Fibroblast of mammary gland (primary cell): ENCODE data around the gene SLC34A1.

Experiments used
- DNase-seq: peaks from one replicate; pipeline ENCODE4 v3.0.0-alpha.2; 2010; ENCODE audit warnings: low read depth
- H3K4me3 ChIP-seq: 2 replicates; pipeline ENCODE4 v1.5.1; 2011; ENCODE audit warnings: low read depth, mild to moderate bottlenecking, low read length, moderate library complexity; ENCODE audit not compliant: control insufficient read depth
- TF ChIP-seq, protein P1 (sequence below): conservative IDR thresholded peaks from 2 replicates; pipeline ENCODE4 v1.5.1; 2011; ENCODE audit warnings: low read depth, low read length, inconsistent platforms; ENCODE audit not compliant: control insufficient read depth, insufficient read depth

The SLC34A1 gene, protein sequence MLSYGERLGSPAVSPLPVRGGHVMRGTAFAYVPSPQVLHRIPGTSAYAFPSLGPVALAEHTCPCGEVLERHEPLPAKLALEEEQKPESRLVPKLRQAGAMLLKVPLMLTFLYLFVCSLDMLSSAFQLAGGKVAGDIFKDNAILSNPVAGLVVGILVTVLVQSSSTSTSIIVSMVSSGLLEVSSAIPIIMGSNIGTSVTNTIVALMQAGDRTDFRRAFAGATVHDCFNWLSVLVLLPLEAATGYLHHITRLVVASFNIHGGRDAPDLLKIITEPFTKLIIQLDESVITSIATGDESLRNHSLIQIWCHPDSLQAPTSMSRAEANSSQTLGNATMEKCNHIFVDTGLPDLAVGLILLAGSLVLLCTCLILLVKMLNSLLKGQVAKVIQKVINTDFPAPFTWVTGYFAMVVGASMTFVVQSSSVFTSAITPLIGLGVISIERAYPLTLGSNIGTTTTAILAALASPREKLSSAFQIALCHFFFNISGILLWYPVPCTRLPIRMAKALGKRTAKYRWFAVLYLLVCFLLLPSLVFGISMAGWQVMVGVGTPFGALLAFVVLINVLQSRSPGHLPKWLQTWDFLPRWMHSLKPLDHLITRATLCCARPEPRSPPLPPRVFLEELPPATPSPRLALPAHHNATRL

DNA sequence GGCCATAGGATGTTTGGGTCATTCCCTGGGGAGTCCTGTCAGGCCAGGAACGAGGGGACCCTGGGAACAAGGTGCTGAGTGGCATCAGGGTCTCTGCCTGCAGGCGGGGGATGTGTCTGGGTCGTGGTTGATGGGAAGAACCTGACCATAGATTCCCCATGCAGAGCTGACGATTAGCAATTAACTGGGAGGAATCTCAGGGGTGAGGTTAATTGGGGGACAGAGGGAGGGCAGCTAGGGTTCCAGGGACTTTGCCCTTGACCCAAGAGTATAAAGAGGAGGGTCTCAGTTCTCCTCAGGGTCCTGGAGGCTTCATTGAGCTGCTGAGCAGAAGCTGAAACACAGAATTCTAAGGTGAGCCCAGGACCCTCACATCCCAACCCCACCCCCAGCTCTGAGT is at the start of gene SLC34A1:
SLC34A1 (plus strand) TSS at position 301 of the 400 bp plus-strand sequence. CDS start 1,308 bp downstream, outside the sequence.
- TF ChIP-seq, protein P1, sequence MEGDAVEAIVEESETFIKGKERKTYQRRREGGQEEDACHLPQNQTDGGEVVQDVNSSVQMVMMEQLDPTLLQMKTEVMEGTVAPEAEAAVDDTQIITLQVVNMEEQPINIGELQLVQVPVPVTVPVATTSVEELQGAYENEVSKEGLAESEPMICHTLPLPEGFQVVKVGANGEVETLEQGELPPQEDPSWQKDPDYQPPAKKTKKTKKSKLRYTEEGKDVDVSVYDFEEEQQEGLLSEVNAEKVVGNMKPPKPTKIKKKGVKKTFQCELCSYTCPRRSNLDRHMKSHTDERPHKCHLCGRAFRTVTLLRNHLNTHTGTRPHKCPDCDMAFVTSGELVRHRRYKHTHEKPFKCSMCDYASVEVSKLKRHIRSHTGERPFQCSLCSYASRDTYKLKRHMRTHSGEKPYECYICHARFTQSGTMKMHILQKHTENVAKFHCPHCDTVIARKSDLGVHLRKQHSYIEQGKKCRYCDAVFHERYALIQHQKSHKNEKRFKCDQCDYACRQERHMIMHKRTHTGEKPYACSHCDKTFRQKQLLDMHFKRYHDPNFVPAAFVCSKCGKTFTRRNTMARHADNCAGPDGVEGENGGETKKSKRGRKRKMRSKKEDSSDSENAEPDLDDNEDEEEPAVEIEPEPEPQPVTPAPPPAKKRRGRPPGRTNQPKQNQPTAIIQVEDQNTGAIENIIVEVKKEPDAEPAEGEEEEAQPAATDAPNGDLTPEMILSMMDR = no peak
- DNase-seq = no peak

DNA sequence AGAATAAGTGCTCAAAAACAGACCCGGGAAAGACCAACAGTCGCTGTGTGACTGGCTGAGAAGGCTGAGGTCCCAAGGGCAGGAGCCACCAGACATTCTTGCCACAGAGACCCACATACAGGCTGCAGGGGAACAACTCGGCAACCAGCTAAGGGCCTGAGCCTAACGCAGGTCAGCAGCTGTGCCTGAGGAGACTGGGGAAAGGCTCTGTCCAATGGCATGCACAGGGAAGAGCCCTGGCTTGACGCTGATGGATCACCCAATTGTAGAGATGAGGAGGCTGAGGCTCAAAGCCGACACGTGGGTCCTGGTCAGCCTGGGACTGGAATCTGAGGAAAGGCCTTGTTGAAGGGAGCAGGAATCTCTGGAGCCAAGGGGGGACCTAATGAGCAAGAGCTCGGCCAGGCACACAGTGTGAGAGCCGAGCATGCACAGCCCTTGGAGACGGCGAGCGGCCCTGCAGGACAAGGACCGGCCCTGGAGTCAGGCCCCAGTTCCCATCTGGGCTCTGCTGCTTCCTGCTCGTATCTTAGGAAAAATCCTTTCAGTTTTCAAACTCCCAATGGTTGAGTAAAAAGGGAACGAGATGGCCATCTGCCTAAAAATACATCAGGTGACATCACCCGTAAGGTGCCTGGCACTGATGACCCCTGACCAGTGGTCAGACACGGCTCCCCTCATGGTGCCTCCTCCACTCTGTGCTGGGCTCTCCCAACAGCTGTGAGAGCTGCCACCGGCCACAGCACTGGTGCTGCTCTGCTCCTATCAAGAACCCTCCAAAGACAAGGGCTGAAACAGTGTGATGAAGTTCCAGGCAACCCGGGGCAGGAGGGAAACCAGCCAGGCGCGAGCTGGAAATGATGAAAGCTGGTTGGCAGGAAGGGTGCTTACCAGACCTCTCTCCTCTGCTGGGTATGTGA is 49.2 kb upstream of the SLC34A1 start:
- no peak overlapping the region for H3K4me3 ChIP-seq
- TF ChIP-seq, protein P1 = no peak
- no peak for DNase-seq

More for the DNA sequence above, at the start of gene SLC34A1:
- no peak within 1 kb of the TSS for H3K4me3 ChIP-seq

DNA sequence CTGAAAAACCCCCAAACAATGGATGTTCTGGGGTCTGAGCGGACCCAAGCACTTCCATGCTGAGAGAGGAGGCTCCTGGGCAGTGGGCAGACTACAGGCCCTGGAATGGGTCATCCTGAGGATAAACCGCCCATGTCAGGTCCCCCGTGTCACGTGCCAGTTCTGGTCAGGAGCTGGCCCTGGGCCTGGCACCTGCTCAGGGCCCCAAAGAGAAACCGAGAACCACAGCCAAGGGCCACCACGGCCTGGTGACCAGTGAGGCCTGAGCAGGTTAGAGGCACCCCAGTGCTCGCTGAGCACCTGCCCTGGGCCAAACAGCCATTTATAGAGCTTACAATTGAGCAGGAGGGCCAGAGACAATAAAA is 48.6 kb upstream of the SLC34A1 start:
- no peak for DNase-seq
- H3K4me3 ChIP-seq = no peak overlapping the region
- TF ChIP-seq, protein P1 = no peak

DNA sequence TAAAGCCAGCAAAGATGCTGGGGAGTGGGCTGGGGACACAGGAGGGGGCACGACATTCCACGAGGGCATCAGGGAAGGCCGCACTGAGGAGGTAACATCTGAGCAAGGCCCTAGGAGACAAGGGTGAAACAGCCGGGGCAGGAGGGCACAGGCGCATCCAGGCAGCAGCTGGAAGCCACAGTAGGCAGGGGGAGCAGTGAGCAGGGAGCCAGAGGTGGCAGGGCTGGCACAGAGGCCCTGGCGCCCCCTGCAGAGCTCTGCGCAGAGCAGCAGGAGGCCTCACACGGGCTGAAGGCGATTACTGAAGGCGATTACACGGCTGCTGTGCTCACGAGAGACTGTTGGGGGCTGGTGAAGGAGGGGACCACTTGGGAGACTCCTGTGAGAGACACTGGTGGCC is 48.1 kb upstream of the SLC34A1 start:
- peak; percentile 25 for DNase-seq
- H3K4me3 ChIP-seq = no peak overlapping the region
- TF ChIP-seq, protein P1 = peak; percentile 20

DNA sequence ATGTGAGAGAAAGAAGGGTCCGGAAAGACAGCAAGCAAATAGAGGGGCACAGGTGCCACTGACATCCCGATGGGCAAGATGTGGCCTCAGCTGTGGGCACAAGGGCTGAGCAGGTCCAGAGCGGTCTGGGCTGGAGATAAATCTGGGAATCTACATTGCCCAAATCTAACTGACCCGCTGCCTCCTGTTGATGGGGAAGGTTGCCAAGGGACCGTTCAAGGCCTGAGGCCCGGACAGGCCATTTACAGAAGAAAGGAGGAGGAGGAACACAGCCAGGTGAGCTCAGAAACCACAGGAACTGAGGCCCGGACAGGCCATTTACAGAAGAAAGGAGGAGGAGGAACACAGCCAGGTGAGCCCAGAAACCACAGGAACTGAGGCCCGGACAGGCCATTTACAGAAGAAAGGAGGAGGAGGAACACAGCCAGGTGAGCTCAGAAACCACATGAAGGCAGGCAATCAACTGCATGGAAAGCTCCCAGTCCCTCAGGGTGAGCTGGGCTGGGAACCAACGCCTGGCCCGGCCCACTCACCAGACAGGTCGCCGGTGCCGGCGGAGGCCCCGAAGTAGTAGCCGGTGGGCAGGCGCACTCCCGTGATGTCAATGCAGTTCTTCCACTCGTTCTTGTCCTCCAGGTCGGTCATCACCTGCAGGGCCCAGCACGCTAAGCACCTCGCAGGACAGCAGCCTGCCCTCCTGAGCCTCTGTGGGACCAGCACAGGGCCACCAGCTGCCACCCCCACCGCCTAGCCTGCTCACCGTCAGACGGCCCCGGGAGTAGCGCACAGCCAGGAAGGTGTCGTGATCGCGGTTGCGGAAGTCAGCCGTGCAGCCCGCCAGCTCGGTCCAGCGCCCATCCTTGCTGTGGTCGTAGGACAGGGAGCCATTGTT is 47.4 kb upstream of the SLC34A1 start:
- no peak for DNase-seq
- TF ChIP-seq, protein P1 = no peak

More for the DNA sequence above, 47.4 kb upstream of the SLC34A1 start:
- H3K4me3 ChIP-seq = no peak overlapping the region
